Breast epithelium (tissue), 3 donors: Measurements from ENCODE around the gene CCNL1.

Experiments used
- POLR2A ChIP-seq: fragments of 450-650 bp; IDR thresholded peaks from one replicate; pipeline ENCODE4 v1.6.1; 2016; ENCODE audit warnings: antibody characterized with exemption, mild to moderate bottlenecking, moderate library complexity
- POLR2AphosphoS5 ChIP-seq, 3 donors: sonication (generic); formaldehyde crosslinking; IDR thresholded peaks; one replicate each; pipeline ENCODE4 v1.6.1; 2017; ENCODE audit warnings: antibody characterized with exemption in 3 of 3
- TF ChIP-seq, protein P1 (sequence below), 3 donors: fragments of 450-650 bp; IDR thresholded peaks; one replicate each; pipeline ENCODE4 v1.5.1; 2016 to 2017; ENCODE audit warnings: antibody characterized with exemption in 3 of 3, mild to moderate bottlenecking in 3 of 3, moderate library complexity in 3 of 3

- TF ChIP-seq, protein P1, sequence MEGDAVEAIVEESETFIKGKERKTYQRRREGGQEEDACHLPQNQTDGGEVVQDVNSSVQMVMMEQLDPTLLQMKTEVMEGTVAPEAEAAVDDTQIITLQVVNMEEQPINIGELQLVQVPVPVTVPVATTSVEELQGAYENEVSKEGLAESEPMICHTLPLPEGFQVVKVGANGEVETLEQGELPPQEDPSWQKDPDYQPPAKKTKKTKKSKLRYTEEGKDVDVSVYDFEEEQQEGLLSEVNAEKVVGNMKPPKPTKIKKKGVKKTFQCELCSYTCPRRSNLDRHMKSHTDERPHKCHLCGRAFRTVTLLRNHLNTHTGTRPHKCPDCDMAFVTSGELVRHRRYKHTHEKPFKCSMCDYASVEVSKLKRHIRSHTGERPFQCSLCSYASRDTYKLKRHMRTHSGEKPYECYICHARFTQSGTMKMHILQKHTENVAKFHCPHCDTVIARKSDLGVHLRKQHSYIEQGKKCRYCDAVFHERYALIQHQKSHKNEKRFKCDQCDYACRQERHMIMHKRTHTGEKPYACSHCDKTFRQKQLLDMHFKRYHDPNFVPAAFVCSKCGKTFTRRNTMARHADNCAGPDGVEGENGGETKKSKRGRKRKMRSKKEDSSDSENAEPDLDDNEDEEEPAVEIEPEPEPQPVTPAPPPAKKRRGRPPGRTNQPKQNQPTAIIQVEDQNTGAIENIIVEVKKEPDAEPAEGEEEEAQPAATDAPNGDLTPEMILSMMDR (IDR thresholded peaks at IDR 0.05) = no peak
- TF ChIP-seq POLR2A (no peak), POLR2AphosphoS5 (IDR thresholded peaks at IDR 0.05) (no peak)
Observed at GRCh38 chr3:157133434-157134320, 26.3 kb downstream of the CCNL1 start.
